Fibroblast of gingiva (primary cell): Measurements from ENCODE around the gene SYCN.
"Not testable (repeated sequence)": the region's sequence is repeated elsewhere in the genome, so short reads cannot be mapped to it uniquely, and the experiment has no call there.

ENCODE experiments used
- DNase-seq: peaks from one replicate; pipeline ENCODE4 v3.0.0-alpha.2; 2011; ENCODE audit warnings: low read depth

SYCN gene

DNA sequence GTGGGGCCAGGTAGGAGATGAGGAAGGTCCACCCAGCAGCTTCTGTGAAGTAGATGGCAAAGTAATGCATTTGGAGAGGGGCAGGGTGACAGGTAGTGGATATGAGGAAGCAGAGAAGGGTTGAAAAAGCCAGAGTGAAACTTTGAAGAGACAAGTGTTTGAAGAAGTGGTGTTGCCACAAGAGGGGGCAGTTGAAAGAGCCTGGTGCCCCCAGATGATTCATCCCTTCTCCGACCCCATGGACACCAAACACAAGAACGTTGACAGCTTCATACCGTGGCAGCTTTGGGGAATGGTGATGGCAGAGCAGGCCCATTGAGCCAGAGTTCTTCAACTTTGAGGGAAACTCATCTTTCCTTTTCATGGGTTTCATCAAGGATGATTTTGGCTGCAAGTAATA is 20.8 kb upstream of the SYCN start:
- no peak for DNase-seq

DNA sequence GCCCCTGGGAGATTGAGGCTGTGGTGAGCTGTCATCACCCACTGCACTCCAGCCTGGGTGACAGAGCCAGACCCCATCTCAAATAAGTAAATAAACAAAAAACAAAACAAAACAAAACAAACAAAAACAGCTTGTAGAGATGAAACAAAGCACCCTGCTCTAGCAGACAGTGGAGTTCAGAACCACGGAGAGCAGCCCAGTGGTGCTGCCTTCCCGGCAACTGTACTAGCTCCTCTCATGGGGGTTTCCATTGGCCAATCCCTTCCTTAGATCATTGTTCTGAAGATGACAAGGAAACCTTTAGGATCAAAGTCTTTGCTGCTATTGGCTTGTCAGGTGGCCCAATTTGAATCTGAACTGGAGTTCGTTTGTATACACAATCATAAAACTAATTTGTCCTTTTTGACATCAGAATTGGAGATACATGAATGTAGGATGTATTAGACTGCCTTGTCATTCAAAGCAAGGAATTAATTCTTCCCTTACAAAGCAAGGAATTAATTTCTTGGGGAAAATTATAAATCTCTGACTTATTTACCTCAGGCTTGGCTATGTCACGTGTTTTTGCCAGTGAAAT is 19.7 kb upstream of the SYCN start:
- no peak for DNase-seq

DNA sequence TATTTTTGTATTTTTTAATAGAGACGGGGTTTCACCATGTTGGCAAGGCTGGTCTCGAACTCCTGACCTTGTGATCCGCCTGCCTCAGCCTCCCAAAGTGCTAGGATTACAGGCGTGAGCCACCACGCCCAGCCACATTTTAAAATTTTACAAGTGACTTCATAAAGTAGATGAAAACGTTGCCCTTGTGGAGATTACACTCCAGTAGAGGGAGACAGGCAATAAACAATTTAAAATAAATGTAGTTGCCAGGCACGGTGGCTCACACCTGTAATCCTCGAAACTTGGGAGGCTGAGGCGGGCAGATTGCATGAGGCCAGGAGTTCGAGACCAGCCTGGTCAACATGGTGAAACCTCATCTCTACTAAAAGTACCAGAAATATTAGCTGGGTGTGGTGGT is 15.0 kb upstream of the SYCN start:
- not testable (repeated sequence) for DNase-seq

DNA sequence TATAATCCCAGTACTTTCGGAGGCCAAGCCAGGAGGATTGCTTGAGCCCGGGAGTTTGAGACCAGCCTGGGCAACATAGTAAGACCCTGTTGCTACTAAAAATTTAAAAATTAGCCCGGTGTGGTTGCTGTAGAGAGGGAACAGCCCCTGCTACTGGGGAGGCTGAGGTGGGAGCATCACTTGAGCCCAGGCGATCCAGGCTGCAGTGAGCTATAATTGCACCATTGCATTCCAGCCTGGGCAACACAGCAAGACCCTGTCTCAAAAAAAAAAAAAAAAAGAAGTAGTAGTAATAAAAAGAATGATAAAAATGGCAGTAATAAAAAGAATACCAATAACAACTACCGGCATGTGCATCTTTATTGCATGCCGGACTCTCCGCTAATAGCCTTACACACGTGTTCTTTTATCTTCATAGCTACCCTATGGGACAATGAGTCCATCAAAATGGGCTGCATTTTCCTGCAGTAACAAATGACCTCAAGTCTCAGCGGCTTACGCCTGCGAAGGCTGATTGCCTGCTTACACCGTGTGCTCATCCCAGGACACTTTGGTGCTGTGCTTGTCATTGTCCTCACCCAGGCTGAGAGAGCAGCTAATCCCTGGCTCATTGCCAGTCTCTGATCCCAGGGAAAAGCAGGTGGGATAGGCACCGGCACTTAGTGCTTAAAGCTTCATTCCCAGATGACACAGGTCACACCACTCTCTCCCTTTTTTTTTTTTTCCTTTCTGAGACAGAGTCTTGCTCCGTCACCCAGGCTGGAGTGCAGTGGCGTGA is 14.4 kb upstream of the SYCN start:
- no peak for DNase-seq

DNA sequence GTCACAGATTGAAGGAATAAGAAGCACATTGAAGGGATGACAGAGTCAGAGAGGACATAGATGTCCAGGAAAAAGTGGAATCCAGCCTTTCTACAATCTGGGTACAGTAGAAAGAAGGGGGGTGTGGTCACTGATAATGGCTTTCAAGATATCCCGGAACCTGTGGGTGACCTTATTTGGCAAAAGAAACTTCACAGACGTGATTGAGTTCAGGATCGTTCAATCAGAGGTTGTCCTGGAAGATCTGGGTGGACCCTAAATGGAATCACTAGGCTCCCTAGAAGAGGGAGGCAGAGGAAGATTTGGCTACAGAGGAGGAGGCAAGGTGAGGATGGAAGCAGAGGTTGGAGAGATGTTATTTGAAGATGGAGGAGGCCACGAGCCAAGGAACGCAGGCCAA is 13.0 kb upstream of the SYCN start:
- DNase-seq = no peak

DNA sequence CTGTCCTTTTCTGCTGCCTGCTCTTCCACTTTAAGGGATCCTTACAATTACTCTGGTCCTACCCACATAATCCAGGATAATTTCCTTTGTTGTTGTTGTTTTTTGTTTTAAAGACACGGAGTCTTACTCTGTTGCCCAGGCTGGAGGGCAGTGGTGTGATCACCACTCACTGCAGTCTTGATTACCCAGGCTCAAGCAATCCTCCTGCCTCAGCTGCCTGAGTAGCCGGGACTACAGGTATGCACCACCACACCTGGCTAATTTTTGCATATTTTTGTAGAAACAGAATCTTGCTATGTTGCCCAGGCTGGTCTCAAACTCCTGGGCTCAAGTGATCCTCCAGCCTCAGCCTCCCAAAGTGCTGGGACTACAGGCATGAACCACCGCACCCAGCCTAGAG is 11.3 kb upstream of the SYCN start:
- not testable (repeated sequence) for DNase-seq

DNA sequence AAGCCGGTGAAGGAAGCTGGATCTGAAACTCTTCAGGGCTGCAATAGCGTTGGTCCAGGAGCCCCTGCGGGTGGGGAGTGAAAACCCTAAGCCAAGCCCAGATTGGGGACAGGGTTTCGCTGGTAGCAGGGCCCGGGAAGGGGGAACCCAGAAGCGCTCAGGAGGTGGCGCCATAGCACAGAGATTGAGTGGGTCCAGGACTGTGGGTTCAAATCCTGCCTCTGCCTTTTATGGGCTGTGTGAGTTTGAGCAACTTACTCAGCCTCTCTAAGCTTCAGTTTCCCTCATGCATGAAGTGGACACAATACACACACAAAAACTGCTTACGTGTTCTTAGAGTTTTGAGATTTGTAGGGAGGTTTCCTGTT is 8.3 kb upstream of the SYCN start:
- no peak for DNase-seq

DNA sequence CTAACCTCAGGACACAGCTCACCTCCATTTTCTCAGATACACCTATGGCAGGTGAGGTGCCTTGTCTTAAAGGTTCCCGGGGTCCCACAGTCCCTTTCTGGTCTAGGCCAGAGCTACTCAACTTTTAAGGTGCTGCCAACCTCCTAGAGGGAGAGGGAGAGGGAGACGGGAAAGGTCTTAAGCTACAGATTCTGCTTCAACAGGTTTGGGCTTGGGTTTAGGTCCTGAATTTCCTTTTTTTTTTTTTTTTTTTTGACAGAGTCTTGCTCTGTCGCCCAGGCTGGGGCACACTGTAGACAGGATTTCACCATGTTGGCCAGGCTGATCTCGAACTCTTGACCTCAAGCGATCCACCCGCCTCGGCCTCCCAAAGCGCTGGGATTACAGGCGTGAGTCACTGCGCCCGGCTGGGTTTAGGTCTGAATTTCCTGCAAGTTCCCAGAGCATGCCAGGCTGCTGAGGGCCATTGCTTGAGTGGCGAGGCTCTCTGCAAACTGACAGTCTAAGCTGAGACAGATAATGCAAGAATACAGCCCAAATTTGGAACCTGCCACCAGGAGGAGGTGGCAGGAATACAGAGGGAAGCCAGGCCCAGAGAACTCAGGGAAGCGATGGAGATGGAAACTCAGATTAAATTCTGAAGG is 7.8 kb upstream of the SYCN start:
- no peak for DNase-seq

DNA sequence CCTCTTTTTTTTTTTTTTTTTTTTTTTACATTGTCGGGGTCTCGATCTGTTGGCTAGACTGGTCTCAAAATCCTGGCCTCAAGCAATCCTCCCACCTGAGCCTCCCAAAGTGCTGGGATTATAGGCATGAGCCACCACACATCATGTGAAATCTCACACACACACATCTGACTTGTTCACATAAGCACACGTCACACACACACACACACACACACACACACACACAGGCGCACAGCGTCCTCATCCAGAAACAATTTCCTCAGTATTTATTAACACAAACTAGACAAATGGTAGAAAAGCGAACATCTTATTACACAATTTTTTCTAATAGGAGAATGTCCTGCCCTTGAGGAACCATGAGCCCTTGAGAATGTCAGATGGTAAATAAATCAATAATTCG is 5.1 kb upstream of the SYCN start:
- no peak for DNase-seq

DNA sequence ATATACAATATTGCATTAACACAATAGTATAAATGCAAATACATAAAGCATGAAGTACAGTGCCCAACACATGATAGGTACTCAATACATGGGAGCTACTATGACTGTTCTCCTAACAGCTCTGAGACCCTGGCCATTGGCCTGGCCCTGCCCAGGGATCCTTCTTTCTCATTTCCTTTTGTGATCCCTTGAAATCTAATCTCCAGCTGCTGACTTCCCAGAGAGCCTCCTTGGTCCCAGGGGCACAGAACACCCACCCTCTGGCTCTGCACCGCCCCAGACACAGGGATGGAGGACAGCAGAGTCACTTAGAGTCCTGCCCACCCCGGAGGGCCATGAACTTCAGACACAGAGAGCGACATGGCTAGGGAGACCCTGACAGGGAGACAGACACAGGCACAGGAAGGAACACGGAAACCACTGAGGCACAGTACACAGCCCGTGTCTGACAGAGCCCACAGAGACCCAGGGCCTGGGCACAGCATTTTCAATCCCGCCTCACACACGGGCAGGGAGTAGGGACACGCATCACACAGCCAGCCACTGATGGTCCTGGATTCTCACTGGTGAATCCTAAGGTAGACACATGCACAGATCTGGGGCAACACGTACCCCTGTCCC is 4.2 kb upstream of the SYCN start:
- DNase-seq = no peak

DNA sequence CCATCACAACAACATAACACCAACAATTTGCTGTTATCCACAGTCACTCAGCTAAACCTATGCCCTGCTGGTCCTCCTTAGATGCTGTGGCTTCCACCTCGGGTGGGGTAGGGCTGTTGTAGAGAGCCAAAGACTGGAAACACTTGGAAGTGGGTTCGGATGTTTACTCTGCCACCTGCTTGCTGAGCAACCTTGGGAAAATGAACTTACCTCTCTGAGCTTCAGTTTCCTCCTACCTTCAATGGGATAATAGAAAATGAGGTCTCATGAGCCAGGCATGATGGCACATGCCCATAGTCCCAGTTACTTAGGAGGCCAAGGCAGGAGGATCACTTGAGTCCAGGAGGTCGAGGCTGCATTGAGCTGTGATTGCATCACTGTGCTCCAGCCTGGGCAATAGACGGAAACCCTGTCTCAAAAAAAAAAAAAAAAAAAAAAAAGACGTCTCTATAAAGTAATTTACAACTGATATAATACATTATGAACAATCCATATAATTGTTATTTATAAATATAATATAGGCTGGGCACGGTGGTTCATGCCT is 3.3 kb upstream of the SYCN start:
- no peak for DNase-seq

DNA sequence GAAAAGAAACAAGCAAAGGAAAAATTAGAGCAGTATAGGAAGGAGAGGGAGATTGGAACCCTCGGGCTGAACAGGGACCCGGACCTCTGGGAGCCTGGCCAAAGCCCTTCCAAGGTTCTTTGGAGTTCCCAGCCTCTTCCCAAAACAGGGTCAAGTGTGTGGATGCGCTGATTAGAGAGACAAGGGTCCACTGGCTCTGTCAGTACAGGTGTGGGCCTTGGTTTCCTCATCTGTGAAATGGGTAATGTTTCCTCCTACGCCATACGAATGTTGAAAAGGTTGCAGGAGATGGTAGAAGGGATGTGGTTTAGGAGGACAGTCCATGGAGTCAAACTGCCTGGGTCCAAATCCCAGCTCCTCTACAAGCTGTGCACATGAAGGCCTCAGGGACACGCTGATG is 2.1 kb upstream of the SYCN start:
- no peak for DNase-seq

DNA sequence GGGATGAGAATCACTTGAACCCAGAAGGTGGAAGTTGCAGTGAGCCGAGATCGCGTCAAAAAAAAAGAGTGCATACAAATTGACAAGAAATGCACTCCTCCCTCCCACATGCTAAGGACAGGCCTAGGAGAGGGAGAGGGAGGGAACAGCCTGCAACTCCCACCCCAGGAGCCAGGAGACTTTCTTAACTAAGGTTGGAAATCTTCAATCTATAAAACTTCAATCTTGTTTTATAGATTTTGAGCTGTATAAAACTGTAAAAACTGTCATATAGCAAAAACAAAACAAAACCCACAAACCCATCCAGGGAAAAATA is 1.3 kb upstream of the SYCN start:
- no peak for DNase-seq

DNA sequence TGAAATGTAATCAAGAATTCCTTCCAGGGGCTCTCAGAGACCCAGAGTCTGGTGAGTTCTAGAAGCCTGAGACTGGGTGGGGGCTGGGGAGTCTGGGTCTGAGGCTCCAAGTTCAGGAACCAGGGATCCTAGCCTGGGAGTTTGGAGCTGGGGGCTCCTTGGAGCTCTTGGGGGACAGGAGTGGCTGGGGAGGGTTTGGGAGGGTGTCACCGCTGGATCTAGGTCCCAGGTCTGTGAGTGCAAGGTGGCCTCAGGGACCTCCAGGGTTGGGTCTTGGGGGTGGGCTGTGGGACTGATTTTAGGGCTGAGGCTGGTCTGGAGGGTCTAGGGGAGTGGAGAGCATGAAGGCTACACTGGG is 1.1 kb downstream of the SYCN start:
- no peak for DNase-seq

DNA sequence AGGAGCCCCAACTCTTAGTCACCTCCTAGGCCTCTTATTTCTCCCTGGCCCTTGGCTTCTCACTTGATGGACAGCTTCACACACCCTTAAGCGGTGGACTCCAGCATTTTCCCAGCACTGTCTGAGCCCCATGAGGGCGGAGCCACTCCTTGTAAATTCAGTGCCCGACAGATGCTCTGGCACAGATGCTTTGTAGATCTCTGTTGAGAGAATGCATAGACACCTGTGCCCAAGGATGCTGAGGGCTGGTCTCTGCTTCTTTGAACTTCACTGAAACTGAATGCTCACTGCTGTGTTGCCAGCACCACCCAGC is 3.3 kb downstream of the SYCN start:
- no peak for DNase-seq

DNA sequence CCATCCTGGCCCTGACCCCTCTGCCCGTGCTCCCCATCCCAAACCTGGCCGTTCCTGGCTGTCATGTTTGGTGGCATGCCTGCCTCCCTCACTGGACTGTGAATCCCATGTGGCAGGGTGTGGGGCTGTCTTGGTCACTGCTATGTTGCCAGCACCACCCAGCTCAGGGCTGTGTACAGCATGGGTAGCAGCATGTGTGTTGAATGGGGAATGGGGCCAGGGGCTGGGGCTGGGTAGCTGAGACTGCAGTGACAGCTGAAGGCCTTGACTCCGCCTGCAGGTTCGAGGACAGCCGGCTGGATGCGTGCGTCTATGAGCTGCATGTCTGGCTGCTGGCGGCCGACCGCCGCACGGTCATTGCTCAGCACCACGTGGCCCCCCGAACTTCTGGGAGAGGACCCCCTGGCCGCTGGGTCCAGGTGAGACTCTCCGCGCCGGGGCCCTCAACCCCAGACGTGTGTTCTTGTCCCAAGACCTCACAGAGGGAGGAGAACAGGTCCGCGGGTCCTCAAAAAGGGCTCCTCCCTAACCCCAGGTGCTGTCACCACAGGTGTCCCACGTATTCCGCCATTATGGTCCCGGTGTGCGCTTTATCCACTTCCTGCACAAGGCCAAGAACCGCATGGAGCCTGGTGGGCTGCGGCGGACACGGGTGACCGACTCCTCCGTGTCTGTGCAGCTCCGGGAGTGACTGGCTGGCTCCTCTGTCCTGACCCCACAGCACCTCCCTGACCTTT is 3.8 kb downstream of the SYCN start:
- DNase-seq = no peak

DNA sequence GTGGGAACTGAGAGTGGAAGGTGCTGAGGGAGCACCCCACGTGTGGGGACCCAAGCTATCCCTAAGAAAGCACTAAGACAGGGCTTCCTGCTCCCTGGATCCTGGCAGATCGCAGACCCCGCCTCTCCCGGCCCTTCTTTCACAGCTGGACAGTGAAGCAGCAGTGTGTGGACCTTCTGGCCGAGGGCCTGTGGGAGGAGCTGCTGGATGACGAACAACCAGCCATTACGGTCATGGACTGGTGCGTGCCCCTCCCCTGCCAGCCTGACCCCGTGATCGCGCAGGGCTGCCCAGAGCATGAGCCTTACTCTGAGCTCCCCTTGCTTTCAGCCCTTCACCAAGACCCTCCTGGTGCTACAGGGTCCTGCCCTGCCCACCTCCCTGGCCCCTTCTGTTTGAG is 5.0 kb downstream of the SYCN start:
- DNase-seq = peak; percentile 60

DNA sequence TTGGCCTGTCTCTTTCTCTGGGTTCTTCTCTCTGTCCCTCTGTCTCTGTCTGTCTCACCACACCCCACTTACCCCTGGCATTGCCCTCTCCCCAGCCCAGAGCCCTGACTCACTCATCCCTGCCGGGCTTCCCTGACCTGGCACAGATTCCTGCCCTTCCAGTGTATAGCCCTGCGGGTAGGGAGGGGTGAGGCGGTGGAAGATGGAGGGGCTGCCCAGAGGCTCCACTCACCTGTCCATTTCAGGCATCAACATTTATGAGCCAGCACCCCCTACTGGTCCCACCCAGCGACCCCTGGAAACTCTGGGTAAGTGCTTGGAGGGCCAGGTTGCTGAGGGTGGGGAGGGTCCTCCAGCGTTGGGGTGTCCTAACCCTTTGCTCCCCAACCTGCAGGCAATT is 6.3 kb downstream of the SYCN start:
- no peak for DNase-seq

DNA sequence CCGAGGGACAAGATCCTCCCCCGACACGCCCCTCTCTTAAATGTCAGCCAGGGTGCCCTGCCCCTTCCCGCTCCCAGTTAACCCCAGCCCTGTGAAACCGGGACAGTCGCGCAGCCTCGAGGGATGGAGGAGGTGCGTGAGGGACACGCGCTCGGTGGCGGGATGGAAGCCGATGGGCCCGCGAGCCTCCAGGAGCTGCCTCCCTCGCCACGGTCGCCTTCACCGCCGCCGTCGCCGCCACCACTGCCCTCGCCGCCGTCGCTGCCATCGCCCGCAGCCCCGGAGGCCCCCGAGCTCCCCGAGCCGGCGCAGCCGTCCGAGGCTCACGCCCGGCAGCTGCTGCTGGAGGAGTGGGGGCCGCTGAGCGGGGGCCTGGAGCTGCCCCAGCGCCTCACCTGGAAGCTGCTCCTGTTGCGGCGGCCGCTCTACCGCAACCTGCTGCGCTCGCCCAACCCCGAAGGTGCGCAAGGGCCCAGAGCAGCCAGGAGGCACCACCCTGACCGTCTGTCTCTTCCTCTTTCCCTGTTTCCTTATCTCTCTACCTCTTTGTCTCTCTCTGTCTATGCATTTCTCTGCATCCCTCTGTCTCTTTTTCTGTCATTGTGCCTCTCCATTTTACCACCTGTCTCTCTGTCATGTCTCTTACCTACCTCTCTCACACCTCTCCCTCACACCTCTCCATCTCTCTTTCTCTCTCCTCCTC is 7.1 kb downstream of the SYCN start, which contains the start of gene NCCRP1:
TSS of gene NCCRP1 (plus strand) at position 105 of the 703 bp plus-strand sequence. CDS start at position 124, 19 bp downstream.
- no peak for DNase-seq

DNA sequence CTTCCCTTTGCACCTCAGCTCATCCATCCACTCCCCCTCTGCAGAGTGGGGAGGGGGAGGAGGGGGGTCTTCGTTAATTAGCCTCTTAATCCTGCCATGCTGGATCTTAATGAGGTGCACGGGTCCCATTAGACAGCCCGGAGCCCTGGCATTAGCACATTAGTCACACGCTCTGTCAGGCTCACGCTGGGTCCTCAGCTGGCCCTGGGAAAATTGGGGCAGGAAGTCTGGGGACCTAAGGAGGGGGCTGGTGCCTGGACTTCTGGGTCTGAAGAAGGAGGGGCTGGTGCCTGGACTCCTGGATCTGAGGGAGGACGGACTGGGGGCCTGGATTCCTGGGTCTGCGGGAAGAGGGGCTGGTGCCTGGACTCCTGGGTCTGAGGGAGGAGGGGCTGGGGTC is 7.7 kb downstream of the SYCN start:
- no peak for DNase-seq

DNA sequence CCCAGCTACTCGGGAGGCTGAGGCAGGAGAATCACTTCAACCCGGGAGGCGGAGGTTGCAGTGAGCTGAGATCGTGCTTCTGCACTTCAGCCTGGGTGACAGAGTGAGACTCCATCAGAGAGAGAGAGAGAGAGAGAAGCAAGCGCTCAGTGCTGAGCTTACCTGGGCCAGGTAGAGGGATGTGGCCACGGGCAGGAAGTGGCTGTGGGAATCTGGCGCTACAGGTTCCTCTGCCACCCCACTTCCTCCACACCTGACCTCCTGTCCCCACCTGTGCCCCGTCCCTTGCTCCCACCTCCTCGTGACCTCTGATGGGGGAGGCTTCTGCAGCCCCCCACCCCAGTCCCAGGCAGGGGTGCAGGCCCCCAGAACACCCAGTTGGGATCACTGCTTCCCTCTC is 8.3 kb downstream of the SYCN start:
- no peak for DNase-seq
